ENCODE results near the gene PTPRT. TPM values are rescaled to one million over a fixed set of nuclear protein-coding genes. Genes with fewer than 3 reads are reported as not detected.

Gene PTPRT
- polyA plus RNA-seq, 1 of the 3 experiments (the other 2 are of a cell fraction): not detected

DNA sequence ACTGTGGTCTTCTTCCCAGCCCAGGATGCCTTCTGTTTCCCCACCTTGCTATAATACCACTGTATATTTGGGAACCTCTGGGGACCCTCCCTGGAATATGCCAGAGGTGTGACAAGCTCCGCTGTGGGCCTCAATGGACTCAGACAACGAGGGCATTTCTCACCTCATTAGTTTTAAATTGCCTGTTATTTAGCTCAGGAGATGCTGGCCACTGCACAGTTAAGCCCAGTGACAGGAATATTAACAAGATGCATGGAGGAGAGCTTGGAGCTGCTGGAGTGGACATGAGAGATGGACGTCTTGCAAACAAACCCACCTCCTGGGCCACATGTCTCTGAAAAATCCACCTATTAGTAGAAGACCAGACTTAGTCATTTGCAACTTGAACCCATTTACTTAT is 1136.4 kb downstream of the PTPRT start:
- 10% methylated on average over 3 of the region's 3 CpGs for WGBS (ENCODE audit: low lambda C conversion rate)
- H2AFZ ChIP-seq (ENCODE audit: low read depth): no peak overlapping the region
- H3F3A ChIP-seq (replicated peaks; ENCODE audit: insufficient read depth): no peaks in the 10 kb centered on the region
- CTCF ChIA-PET: interaction anchor here (1.3 to 1.7 kb wide), 2 partner anchors 12 to 35 kb away, joined by 3 to 5 read pairs; no protein-coding TSS in a partner anchor
- H4K20me1 ChIP-seq (ENCODE audit: insufficient read depth): no peaks in the 10 kb centered on the region
- no peak overlapping the region for H3K4me2 ChIP-seq
- no peak overlapping the region for H3K4me3 ChIP-seq (ENCODE audit: low read depth in 2 of 2, low read length in 1 of 2)
- no peaks in the 10 kb centered on the region for H3K9me2 ChIP-seq
- DNase-seq: no peak
- H3K27me3 ChIP-seq (ENCODE audit: insufficient read depth): no peaks in the 10 kb centered on the region
- H3K27ac ChIP-seq (ENCODE audit: low read depth in 2 of 2, low read length in 1 of 2): peak overlapping the region in 1 of 2 experiments; percentile 89; a peak in 2 of 4 replicates
- no peaks in the 10 kb centered on the region for H3K36me3 ChIP-seq (replicated peaks in 1 of 2; ENCODE audit: control insufficient read depth in 1 of 2, insufficient read depth in 2 of 2, low read length in 1 of 2)
- H3K9ac ChIP-seq: no peak overlapping the region
- POLR2A ChIA-PET: no interaction called here
- no peak for TF ChIP-seq SIN3A (IDR thresholded peaks at IDR 0.05; ENCODE audit: borderline replicate concordance, low read depth, low read length)
- no peak for TF ChIP-seq MXI1 (IDR thresholded peaks at IDR 0.05; ENCODE audit: low read depth, low read length)
- no peak for TF ChIP-seq FOXJ3 (CRISPR knock-in tag; IDR thresholded peaks at IDR 0.05)
- no peak for TF ChIP-seq FOXM1 (IDR thresholded peaks at IDR 0.05; ENCODE audit: low read depth)
- TF ChIP-seq MEF2A (IDR thresholded peaks at IDR 0.05; ENCODE audit: borderline replicate concordance, low read depth): no peak
- TF ChIP-seq TEAD4 (IDR thresholded peaks at IDR 0.05; ENCODE audit: borderline replicate concordance, insufficient read depth): no peak
- H3K79me2 ChIP-seq (ENCODE audit: insufficient read depth): no peaks in the 10 kb centered on the region
- H3K9me3 ChIP-seq: no peaks in the 10 kb centered on the region
- peaks cover 0 to 35% of the 10 kb centered on the region in 2 experiments; a peak in 2 of 4 replicates for H3K4me1 ChIP-seq (ENCODE audit: control insufficient read depth in 1 of 2, insufficient read depth in 2 of 2, low read depth in 1 of 2, low read length in 1 of 2)

DNA sequence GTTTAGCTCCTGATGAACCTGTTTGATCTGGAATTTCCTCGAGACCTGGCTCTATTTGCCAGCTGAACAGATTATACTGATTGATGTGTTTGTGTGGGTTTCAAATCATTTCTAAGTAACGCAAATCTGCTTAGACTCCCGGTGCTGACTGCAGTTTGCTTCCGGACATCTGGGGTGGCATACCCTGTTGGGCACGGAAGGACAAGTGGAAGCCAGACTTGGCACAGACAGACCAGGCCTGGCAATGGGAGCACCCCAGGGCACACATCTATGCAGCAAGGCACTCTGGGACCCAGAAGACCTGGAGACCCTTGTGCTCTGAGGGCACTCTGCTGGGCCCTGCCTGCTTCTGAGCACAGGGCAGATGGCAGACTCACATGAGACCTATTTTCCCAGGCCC is 1137.8 kb downstream of the PTPRT start:
- H3K9me2 ChIP-seq: no peaks in the 10 kb centered on the region
- 4% methylated on average over 5 of the region's 5 CpGs for whole genome bisulfite sequencing (ENCODE audit: low lambda C conversion rate)
- H4K20me1 ChIP-seq (ENCODE audit: insufficient read depth): no peaks in the 10 kb centered on the region
- no peak overlapping the region for H2AFZ ChIP-seq (ENCODE audit: low read depth)
- H3F3A ChIP-seq (replicated peaks; ENCODE audit: insufficient read depth): no peaks in the 10 kb centered on the region
- ChIA-PET POLR2A (interaction anchor here (0.9 to 1.8 kb wide), 5 partner anchors 8 to 142 kb away, joined by 3 to 7 read pairs (median 3); no protein-coding TSS in a partner anchor), CTCF (interaction anchor here (0.9 to 2.5 kb wide), 5 partner anchors 10 to 313 kb away, joined by 3 to 9 read pairs (median 4); no protein-coding TSS in a partner anchor)
- TF ChIP-seq ELF1 (IDR thresholded peaks at IDR 0.05) (no peak), GATA2 (CRISPR knock-in tag; IDR thresholded peaks at IDR 0.05) (peak; percentile 82), EP300 (IDR thresholded peaks at IDR 0.05; ENCODE audit: borderline replicate concordance in 1 of 2, low read depth in 1 of 2, low read length in 1 of 2) (peak in 1 of 2 experiments; percentile 93; a peak in 2 of 4 replicates), FOXJ3 (CRISPR knock-in tag; IDR thresholded peaks at IDR 0.05) (peak; percentile 85), CHD2 (IDR thresholded peaks at IDR 0.05; ENCODE audit: low read length, partially characterized antibody) (peak; percentile 41), EZH2phosphoT487 (IDR thresholded peaks at IDR 0.05; ENCODE audit: borderline replicate concordance, low read depth) (no peak), RCOR1 (IDR thresholded peaks at IDR 0.05; ENCODE audit: low read length) (peak; percentile 76; the same call in 1 of the 2 replicates), RAD21 (IDR thresholded peaks at IDR 0.05; ENCODE audit: low read length) (peak; percentile 22; the same call in 1 of the 2 replicates)
- TF ChIP-seq, protein P1, sequence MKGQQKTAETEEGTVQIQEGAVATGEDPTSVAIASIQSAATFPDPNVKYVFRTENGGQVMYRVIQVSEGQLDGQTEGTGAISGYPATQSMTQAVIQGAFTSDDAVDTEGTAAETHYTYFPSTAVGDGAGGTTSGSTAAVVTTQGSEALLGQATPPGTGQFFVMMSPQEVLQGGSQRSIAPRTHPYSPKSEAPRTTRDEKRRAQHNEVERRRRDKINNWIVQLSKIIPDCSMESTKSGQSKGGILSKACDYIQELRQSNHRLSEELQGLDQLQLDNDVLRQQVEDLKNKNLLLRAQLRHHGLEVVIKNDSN (IDR thresholded peaks at IDR 0.05; ENCODE audit: borderline replicate concordance, low read depth): no peak
- no peak overlapping the region for H3K4me2 ChIP-seq
- H3K79me2 ChIP-seq (ENCODE audit: insufficient read depth): no peaks in the 10 kb centered on the region
- H3K27me3 ChIP-seq (ENCODE audit: insufficient read depth): no peaks in the 10 kb centered on the region
- no peaks in the 10 kb centered on the region for H3K9me3 ChIP-seq
- H3K36me3 ChIP-seq (replicated peaks in 1 of 2; ENCODE audit: control insufficient read depth in 1 of 2, insufficient read depth in 2 of 2, low read length in 1 of 2): no peaks in the 10 kb centered on the region
- peak overlapping the region in 1 of 2 experiments; percentile 89; a peak in 2 of 4 replicates for H3K27ac ChIP-seq (ENCODE audit: low read depth in 2 of 2, low read length in 1 of 2)
- peaks cover 0 to 35% of the 10 kb centered on the region in 2 experiments; a peak in 2 of 4 replicates for H3K4me1 ChIP-seq (ENCODE audit: control insufficient read depth in 1 of 2, insufficient read depth in 2 of 2, low read depth in 1 of 2, low read length in 1 of 2)
- peak; percentile 67 for DNase-seq
- H3K9ac ChIP-seq: no peak overlapping the region
- H3K4me3 ChIP-seq (ENCODE audit: low read depth in 2 of 2, low read length in 1 of 2): no peak overlapping the region

Measured in SK-N-SH (cell line).